Prostate gland (tissue), 2 donors: ENCODE results near the gene HK1.

ENCODE experiments used
- CTCF ChIP-seq, 4 experiments: fragments of 200-600 bp in 2 of 4; fragments of 450-650 bp in 2 of 4; sonication (generic) in 2 of 4; IDR thresholded peaks; 1 replicate in 3 of 4; 2 replicates in 1 of 4; pipeline ENCODE4 v1.5.1; 2016 to 2019; ENCODE audit warnings: antibody characterized with exemption in 4 of 4, mild to moderate bottlenecking in 2 of 4, moderate library complexity in 2 of 4
- POLR2A ChIP-seq: fragments of 450-650 bp; IDR thresholded peaks from one replicate; pipeline ENCODE4 v1.6.1; 2016; ENCODE audit warnings: antibody characterized with exemption, mild to moderate bottlenecking

GRCh38 chr10:69268761-69269416 lies 9.4 kb upstream of the HK1 start:
- TF ChIP-seq CTCF (IDR thresholded peaks at IDR 0.05) (no peak), POLR2A (no peak)
